ENCODE results near the gene CYBC1.

The CYBC1 gene

DNA sequence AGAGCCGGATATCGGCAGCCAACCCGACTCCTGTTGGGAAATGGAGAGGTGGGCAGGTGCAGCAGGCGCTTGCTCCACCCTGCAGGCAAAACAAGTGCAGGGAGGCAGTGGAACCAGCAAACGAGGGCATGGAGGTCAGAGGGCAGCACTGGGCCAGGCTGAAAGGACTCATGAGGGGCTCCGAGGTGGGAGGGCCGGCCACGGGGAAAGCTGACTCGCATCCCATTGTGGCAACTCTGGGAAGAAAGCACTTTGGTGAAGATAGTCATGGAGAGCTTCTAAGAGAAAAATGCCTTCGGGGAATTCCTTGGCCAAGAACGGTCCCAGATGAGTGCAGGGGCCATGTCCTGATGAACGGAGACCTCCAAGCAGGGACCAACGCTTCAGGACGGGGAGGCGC lies 4.4 kb downstream of the CYBC1 start:
- no peak for DNase-seq

DNA sequence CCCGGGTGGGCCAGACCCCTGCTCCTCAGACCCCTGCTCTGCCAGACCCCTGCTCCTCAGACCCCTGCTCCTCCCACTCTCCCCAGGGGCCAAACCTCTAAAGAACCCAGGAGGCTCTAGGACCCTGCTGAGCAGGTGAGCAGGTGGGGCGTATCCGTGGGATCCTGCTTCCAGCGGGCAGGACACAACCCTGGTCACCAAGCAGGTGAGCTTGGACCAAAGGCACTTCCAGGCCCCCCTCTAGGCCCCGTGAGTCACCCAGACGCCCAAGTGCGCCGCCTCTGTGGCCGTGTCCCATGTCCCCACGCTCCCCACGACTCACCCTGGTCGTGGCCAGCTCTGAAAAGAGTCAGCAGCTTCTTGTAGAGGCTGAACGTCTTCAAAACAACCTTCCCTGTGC lies 5.0 kb downstream of the CYBC1 start:
- DNase-seq: peak; percentile 63

DNA sequence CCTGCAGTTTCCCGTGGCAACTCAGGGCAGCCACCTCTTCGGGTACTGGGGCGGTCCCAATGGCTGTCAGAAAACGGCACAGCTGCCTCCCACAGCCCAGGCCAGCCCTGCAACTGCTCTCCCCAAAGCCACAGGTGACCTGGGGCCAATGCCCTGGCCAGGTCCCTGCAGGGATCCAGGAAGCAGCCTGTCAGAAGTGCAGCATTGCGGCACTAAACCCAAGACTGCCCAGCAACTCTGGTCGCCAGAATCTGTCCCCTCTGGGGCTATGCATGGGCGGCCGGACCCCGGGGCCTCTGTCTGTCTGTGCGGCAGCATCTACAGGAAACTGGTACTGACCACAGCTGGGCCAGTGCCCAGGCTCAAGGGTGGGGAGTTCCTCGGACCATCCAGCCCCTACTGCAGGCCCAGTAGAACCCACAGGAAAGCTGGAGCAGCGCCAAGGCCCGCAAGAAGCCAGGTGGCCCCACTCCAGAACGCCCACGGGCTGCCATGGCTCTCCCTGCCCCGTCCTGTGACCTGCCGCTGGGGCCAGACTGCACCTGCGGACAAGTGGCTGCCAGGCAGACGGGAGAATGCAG lies 5.5 kb downstream of the CYBC1 start:
- DNase-seq: no peak

DNA sequence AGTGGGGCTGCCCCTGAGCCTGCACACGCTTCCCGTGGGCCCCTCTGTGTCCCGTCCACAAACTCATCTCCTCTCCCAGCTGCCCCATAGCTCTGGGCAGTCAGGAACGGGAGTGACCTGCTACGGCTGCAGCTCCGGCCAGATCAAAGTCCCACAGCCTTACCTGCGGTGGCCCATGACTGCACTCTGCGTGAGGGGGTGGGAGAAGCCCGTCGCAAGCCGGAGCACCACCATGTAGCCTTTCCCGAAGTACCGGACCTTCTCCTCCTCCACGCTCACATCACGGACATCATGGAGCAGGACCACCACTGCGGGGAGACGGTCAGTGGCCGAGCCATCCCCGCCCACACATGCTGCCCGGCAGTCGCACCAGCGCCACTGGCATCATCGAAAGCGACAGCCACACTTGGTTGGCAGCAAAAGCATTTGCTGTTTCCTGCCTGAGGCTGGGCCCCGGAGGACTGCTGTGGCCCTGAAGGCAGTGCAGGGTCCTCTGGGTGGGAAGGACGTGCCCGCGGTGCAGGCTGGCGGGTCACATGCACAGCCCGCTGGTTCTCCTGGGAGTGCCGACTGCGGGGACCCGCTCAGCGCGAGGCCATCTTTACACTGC lies 6.2 kb downstream of the CYBC1 start:
- no peak for DNase-seq

DNA sequence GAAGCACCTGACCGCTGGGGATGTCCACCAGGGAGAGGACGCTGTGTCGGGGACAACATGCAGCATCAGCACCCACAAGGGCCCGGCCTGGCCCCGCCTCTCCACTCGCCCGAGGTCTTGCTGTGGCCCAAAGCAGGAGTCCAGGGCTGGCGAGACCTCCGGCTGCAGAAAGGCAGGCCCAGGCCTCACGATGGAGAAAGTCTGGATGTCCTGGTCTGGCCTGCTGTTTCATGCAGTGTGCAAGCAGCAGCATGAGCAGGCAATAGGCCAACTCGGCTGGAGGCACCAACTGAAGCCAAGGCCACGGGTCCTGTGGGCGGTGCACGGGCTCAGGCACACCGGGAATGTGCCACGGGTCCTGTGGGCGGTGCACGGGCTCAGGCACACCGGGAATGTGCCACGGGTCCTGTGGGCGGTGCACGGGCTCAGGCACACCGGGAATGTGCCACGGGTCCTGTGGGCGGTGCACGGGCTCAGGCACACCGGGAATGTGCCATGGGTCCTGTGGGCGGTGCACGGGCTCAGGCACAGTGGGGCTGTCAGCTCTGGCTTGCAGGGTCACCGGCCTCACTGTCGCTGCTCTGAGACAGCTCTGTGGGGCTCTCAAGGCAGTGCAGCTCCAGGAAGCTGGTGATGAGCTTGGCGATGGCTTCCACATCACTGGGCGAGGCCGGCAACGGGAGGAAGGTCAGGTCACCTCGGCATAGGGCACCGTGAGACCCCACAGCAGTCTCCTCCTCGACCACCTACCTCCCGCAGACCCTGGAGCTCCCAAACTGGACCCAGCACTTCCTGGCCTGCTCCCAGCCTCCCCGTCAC lies 6.9 kb downstream of the CYBC1 start:
- no peak for DNase-seq

DNA sequence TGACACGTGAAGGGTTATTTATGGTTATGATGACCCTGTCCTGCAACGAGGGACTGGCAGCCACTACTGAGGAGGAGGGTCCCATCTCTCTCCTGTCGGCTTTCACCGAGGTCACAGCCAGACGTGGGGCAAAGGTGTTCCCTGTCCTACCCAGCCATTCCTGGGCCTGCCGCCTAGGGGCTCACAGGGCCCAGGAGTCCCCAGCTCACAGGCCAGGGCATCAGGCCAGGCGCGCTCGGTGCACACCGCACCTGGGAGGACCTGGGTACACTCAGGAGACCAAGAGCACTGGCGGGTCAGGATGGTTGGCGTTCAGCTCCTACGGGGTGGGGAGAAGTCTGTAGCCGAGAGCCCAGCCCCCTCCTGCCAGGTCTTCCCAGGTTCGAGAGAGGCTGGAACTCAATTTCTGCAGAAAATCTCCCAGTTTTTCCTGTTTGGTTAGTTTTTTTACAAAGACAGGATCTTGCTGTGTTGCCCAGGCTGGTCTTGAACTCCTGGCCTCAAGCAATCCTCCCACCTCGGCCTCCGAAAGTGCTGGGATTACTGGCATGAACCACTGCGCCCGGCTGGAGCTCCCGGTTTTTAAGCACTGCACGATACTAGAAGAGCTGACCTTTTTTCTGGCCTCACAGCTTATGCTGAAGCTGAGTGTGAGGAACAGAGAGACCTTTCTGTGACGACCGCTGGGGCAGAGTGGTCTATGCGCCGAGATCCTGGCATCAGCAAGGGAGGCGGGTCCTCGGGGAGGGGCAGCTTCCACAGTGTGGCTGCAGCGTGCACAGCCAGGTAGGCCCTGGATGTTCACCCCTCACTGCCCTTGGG lies 7.7 kb downstream of the CYBC1 start:
- DNase-seq: no peak

DNA sequence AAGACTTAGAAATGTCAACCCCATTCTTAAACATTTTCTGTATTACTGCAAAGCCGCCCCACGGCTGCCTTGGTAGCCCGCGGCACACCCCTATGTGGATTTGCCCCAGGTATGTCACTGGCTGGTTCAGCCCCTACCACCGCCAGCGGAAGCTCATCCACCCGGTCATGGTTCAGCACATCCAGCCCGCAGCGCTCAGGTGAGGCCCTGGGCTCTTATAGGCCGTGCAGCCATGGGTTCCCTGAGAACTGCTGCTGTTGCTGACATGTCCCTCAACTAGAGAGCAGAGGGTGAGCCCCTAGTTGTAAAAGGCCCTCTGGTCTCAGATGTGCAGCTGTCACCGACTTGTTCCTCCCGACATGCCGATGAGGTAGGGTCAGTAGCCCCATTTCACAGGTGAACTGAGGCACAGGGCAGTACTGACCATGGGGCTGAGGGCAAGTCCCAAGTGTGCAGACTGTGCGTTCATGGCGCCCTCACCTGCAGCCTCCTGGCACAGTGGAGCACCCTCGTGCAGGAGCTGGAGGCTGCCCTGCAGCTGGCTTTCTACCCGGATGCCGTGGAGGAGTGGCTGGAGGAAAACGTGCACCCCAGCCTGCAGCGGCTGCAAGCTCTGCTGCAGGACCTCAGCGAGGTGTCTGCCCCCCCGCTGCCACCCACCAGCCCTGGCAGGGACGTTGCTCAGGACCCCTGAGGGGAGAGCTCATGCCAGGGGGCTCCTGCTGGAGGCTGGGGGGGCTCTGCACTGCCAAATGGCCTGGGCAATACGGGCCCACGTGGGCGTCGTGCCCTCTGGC lies 8.7 kb downstream of the CYBC1 start:
- no peak for DNase-seq

DNA sequence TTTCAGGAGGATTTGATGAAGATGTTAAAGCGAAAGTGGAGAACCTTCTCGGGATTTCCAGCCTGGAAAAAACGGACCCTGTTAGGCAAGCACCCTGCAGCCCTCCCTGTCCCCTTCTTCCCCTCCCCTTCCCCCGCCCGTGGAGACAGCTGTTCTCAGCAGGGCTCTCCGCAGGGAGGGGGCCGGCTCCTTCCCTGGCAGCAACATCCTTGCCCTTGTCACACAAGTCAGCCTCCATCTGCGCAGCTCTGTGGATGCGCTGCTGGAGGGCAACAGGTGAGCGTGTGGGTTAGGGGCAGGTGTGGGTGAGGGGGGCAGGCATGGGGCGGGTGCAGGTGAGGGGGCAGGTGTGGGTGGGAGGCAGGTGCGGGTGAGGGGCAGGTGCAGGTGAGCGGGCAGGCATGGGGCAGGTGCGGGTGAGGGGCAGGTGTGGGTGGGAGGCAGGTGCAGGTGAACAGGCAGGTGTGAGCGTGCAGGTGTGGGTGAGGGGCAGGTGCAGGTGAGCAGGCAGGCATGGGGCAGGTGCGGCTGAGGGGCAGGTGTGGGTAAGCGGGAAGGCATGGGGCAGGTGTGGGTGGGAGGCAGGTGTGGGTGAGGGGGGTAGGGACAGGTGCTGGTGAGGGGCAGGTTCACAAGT lies 9.4 kb downstream of the CYBC1 start:
- DNase-seq: no peak

DNA sequence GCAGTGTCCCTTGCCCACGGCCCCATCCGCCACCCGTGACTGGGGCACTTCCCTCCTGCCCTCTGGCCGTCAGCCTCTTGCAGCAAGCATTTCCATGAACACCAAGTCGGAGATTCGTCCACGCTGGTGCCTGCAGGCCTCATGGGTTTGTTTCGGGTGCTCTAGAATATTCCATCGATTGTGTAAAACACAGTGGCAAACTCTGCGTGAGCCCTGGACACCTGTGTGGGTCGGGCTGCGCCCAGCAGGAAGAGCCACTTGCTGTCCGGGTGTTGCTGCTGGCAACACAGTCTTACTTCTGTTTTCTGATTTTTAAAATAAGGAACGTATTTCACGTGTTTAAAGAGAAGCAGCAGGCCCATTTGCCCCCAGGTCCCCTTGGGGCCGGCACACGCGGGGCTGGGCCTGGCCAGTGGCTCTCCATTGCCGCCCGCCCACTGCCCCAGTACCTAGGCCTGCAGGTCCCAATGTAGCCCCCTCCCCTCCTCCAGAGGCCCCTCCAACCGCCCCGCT lies 10.0 kb downstream of the CYBC1 start:
- no peak for DNase-seq

DNA sequence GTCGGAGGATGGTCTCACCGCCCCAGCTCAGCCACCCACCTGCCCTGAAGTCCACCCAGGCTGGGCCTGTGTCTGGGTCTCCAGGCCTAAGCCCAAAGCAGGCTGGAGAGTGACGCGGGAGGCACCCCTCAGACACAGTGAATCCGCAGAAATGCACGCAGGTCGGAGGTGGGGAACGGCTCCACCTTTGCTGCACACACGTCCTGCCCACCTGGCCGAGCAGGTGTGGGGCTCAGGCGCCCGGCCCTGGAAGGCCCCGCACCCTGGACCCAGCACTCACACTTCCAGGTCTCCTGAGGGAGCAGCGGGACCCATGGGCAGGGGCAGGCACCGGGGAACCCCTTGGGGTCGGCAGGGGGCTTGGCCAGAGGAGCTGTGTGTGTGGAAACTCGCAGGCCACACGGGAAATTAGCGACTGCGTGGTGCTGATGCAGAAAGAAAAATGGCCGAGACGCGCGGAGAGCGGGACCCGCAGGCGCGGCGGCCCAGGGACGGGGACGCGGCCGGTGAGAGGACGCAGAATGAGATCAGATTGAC lies 10.7 kb downstream of the CYBC1 start:
- DNase-seq: no peak

DNA sequence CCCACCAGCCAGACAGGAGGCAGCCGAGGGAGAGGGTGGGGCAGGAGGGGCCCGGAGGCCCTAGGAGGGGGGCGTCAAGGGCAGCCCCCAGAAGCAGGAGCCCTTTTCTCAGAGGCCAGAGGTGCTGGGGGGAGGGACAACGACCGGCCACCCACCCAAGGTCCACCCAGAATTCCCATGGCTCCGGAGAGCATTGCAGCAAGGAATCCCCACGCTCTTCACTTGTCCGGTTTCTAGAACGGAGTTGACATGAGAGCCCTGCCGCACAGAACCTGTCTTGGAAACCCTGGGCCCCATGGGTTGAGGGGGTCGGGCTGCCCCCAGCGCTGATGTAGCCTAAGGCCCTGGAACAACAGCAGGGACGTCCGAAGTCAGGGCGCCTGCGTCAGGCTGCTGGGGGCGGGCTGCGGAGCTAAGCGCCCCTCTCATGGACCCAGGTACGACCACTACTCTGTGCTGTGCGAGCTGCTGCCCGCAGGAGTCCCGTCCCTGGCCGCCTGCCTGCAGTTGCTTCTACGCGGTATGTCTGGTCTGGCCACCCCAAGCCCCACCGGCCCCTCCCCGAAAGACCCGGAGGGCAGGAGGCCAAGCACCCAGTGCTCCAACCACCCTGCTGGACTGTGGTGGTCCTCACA lies 11.2 kb downstream of the CYBC1 start:
- DNase-seq: no peak

DNA sequence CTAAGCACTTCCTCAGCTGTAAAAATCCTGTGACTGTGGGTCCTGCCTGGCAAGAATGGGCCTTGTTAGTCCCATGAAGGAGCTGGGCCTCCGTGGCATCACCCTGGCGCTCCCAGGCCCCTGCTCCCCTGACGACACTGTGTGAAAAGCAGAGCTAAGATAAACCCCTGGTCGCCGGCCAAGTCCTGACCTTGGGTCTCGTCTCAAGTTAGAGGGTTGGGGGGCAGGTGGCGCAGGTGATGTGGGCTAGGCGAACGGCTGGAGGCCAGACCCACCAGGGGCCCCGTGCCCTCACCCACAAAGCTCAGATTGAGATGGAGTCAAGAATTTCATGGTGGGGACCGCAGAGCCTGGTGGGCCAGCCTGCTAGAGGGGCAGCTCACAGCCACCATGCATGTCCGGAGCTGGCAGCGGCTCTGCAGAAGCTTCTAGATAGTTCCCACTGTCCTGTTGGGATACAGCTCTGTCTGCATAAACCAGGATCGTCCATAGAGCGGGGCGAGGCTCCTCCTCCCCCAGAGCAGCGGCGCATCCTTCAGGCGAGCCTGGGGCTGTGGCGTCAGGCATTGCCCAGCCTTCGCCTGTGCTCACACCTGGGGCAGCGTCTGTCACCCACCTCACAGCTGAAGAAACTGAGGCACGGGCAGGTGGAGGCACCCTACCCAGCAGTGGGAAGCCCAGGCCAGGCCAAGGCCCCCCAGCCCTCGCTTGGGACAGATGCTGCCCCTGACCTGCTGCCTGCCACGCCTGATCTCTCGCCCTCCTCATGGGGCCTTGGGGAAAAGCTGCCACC lies 12.0 kb downstream of the CYBC1 start:
- DNase-seq: no peak

DNA sequence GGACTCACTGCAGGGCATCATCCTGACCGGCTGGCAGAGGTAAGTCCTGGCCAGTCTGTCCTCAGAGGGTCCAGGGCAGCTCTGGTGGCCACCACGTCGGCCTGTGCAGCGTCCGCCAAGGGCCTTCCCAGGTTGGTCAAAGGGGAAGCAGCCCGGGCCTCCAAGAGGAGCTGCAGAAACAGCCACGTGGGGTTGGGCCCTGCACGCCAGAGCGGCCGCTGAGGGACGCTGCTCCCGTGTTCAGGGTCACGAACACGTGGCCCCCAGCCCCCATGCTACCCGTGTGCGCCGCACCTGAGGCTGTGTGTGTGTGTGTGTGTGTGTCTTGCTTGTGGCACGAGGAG lies 13.3 kb downstream of the CYBC1 start:
- no peak for DNase-seq

DNA sequence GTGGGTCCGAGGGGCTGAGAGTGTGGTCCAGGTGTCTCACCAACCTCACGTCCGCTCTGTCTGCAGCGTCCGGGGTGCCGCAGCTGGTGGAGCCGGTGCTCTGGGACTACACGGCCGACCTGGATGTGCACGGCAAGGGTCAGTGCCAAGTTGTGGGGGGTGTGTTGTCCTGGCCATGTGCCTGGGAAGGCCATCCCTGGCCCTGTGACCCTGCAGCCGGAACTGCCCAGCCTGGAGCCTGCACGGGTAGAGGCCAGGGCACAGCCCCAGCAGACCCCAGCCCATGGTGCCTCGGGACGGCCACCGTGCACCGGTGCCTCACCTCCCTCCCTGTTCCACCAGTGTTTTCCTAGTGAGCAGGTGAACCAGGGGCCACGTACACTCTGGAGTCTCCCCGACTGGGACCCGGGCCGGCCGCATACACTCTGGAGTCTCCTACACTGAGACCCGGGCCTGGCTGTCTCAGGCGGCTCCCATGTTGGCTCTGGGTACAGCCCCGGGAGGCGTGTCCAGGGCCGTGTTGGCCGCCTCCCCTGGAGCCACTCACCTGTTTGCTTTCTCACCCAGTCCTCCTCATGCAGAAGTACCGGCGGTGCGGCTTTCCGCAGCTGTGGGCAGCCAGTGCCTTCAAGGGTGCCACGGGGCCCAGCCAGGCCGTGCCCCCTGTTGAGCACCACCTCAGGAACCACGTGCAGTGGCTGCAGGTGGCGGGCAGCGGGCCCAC lies 13.8 kb downstream of the CYBC1 start:
- no peak for DNase-seq

DNA sequence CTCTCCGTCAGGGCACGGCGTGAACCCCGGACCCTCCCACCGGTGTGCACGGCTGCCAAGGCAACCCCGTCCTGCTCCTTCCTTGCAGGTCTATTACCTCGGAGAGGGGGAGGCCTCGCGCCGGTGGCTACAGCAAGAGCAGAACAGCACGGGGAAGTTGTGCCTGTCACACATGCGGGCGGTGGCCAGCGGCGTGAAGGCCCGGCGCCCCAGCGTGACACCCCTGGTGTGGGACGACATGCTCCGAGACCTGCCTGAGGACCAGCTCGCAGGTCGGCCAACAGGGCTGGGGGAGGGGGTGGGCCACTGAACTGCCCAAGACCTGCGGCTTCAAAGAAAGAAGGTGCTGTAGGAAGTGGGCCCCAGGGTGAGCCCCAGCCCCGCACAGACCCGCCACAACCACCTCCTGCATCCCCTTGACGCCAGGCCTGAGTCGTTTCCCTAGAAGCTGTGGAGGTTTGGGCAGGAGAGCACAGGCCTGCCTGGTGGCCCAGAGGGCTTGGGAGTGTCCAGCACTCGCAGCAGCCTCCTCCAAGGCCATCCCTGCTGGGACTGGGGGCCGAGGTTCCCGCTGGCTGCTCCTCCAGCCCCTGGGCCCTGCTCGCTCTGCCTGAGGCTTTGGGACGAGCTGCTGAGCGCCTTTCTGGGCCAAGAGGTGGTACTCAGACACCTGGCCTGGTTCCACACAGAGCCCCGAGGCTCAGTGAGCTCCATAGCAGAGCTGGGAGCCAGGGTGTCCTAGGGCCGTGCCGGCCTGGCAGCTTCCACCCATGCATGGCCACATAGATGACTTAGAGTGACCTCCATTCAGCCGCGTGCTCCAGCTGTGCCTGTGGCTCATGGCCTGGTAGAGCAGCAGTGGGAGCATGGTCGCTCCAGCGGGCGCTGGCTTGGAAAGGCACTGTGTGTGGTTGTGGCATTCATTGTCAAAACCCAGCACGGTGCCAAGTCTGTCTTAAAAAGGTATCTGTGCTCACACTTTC lies 14.7 kb downstream of the CYBC1 start:
- no peak for DNase-seq

DNA sequence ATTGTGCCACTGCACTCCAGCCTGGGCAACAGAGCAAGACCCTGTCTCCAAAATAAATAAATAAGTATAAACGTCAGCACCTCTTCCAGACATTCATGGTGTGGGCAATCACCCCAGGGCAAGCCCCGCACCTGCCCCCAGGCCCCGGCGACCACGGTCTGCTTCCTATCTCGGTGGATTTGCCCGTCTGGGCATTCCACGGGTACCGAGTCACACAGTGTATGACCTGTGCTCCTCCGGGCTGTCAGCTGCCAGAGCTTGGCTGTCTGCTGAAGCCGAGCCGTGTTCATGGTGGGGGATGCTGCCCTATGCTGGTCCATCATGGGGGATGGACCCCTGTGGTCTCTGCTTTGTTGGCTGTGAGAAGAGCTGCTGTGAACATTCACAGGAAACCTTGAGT lies 15.4 kb downstream of the CYBC1 start:
- DNase-seq: no peak

DNA sequence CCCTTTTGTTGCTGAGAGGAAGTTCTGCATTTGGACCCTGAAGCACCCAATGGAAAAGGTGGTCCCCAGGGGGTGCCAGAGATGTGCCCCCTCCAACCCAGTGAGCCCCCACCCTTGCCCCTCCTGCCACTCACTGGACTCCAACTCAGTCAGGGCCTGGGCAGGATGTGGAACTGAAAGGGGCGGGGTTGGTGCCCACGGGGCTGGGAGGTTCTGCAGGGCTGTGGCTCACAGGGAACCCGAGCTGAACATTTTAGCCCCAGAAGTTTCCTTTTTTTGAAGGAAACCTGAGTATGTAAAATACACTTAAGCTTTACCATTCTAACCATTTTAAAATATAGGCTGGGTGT lies 16.4 kb downstream of the CYBC1 start:
- DNase-seq: no peak

DNA sequence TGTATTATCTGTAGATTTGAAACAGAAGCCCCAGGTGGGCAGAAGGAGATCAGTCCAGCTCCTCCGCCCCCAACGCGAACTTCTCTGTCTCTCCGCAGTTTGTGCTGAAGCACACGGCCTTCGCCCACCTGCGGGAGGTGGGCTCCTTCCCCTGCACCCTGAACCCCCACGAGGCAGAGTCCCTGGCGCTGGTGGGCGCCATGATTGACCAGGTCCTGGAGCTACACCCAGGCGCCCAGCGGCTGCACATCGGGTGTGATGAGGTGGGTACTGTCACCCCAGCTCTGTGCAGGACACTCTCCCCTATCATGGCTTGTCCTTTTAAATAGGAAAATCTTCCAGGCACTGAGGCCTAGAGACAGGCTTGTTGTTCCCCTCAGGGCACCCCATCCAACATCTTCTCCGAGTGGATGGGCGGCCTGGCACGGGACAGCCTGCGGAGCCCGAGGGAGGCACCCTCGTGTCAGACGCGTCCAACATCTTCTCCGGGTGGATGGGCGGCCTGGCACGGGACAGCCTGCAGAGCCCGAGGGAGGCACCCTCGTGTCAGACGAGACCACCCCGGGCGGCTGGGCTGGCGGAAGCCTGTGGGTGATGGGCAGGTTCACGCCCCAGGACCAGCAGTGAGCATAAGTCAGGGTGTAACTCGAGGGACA lies 16.9 kb downstream of the CYBC1 start:
- no peak for DNase-seq

All from activated CD8-positive, alpha-beta memory T cell treated with anti-CD3 and anti-CD28 coated beads, Interleukin-2, amount 50 U/mL, for 48 hours (primary cell).